Karpas-422 (cell line): ENCODE data around the gene EBNA1BP2. TPM values are rescaled to one million over a fixed set of nuclear protein-coding genes. Genes with fewer than 3 reads are reported as not detected.
A peak's percentile ranks its signal among the peaks of the same experiment; 100 is the strongest.

Experiments used
- DNase-seq: peaks from one replicate; pipeline ENCODE4 v3.0.0-alpha.2; 2015
- H2AFZ ChIP-seq: fragments of 200-600 bp; sonication (generic); 2 replicates; pipeline ENCODE4 v1.6.1; 2014; ENCODE audit warnings: antibody characterized with exemption, low read length, mixed read lengths
- H3K27ac ChIP-seq: fragments of 200-600 bp; sonication (generic); 2 replicates; pipeline ENCODE4 v1.5.1; 2014; ENCODE audit warnings: mild to moderate bottlenecking, low read length, moderate library complexity
- H3K27me3 ChIP-seq: fragments of 200-600 bp; sonication (generic); 2 replicates; pipeline ENCODE4 v1.6.1; 2014; ENCODE audit warnings: low read length, mixed read lengths
- H3K36me3 ChIP-seq: fragments of 200-600 bp; sonication (generic); 2 replicates; pipeline ENCODE4 v1.6.1; 2014; ENCODE audit warnings: low read length, mixed read lengths; ENCODE audit not compliant: insufficient read depth
- H3K4me1 ChIP-seq: fragments of 200-600 bp; sonication (generic); 2 replicates; pipeline ENCODE4 v1.6.1; 2014; ENCODE audit warnings: mild to moderate bottlenecking, low read length, mixed read lengths
- H3K4me2 ChIP-seq: fragments of 200-600 bp; sonication (generic); 2 replicates; pipeline ENCODE4 v1.6.1; 2014; ENCODE audit warnings: low read length, low read depth, mild to moderate bottlenecking; ENCODE audit not compliant: poor library complexity, severe bottlenecking
- H3K4me3 ChIP-seq: fragments of 200-600 bp; sonication (generic); 2 replicates; pipeline ENCODE4 v1.5.1; 2014; ENCODE audit warnings: mild to moderate bottlenecking, antibody characterized with exemption, low read length, mixed read lengths
- H3K79me2 ChIP-seq: fragments of 200-600 bp; sonication (generic); 2 replicates; pipeline ENCODE4 v1.6.1; 2014; ENCODE audit warnings: mild to moderate bottlenecking, low read length, mixed read lengths
- H3K9ac ChIP-seq: fragments of 200-600 bp; sonication (generic); 2 replicates; pipeline ENCODE4 v1.6.0; 2014; ENCODE audit warnings: low read length
- H3K9me2 ChIP-seq: fragments of 200-600 bp; sonication (generic), shearing (Covaris generic); replicated peaks from 2 replicates; pipeline ENCODE4 v1.6.0; 2014; ENCODE audit warnings: mild to moderate bottlenecking, low read length, moderate library complexity; ENCODE audit not compliant: insufficient read depth
- H3K9me3 ChIP-seq: fragments of 300-700, 200-600 bp; sonication (generic); 2 replicates; pipeline ENCODE4 v1.6.1; 2014; ENCODE audit warnings: low read length, mixed read lengths
- H4K20me1 ChIP-seq: fragments of 200-600 bp; sonication (generic); 2 replicates; pipeline ENCODE4 v1.6.1; 2014; ENCODE audit warnings: mild to moderate bottlenecking, antibody characterized with exemption, low read length, low read depth; ENCODE audit not compliant: insufficient read depth
- total RNA-seq: library from RNA; depleted of rRNA; stranded (reverse); fragments of >200 nt; shearing (Covaris generic); gene quantifications from 2 replicates; pipeline ENCODE4 v1.2.3, GENCODE V29; 2014; ENCODE audit warnings: low replicate concordance

The EBNA1BP2 gene
- total RNA-seq, 1 experiment from 2014 or later = 59.5 TPM

GRCh38 chr1:43184995-43185394 lies 12.9 kb upstream of the EBNA1BP2 start:
- Histone ChIP-seq H3K79me2 (no peaks in the 10 kb centered on the region), H3K9me3 (no peaks in the 10 kb centered on the region), H3K9me2 (no peaks in the 10 kb centered on the region), H3K27me3 (no peaks in the 10 kb centered on the region), H3K4me1 (no peaks in the 10 kb centered on the region), H3K9ac (no peak overlapping the region), H4K20me1 (no peaks in the 10 kb centered on the region), H3K27ac (no peak overlapping the region), H3K36me3 (no peaks in the 10 kb centered on the region), H2AFZ (no peak overlapping the region), H3K4me2 (no peak overlapping the region), H3K4me3 (no peak overlapping the region)
- peak; percentile 2 for DNase-seq

- Histone ChIP-seq H3K4me3 (no peak overlapping the region), H3K27me3 (no peaks in the 10 kb centered on the region), H3K36me3 (no peaks in the 10 kb centered on the region), H3K27ac (no peak overlapping the region), H3K4me2 (no peak overlapping the region), H3K9ac (no peak overlapping the region), H3K9me3 (no peaks in the 10 kb centered on the region), H3K9me2 (no peaks in the 10 kb centered on the region), H2AFZ (no peak overlapping the region), H3K4me1 (no peaks in the 10 kb centered on the region), H3K79me2 (no peaks in the 10 kb centered on the region), H4K20me1 (no peaks in the 10 kb centered on the region)
- DNase-seq = peak; percentile 6
These were observed 12.3 kb upstream of the EBNA1BP2 start for GRCh38 chr1:43184388-43184787.

DNA sequence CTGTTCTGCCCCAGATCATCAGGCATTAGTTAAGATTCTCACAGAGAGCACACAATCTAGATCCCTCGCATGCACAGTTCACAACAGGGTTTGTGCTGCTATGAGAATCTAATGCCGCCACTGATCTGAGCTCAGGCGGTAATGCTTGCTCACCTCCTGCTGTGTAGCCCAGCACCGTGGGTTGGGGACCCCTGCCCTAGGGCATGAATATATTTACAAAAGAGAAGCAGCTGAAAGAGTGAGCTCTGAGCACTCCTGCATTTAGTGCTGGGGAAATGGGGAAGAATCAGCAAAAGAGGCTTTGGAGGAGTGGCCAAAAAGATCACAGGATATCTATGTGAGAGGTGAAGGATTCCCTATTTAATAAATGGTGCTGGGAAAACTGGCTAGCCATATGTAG lies 5.6 kb upstream of the EBNA1BP2 start:
- H3K9me3 ChIP-seq = no peaks in the 10 kb centered on the region
- no peaks in the 10 kb centered on the region for H4K20me1 ChIP-seq
- H3K9me2 ChIP-seq = no peaks in the 10 kb centered on the region
- no peak overlapping the region for H3K9ac ChIP-seq
- peaks cover 2% of the 10 kb centered on the region for H3K4me1 ChIP-seq
- H3K27me3 ChIP-seq = no peaks in the 10 kb centered on the region
- no peaks in the 10 kb centered on the region for H3K36me3 ChIP-seq
- no peak overlapping the region for H2AFZ ChIP-seq
- peak; percentile 32 for DNase-seq
- H3K4me2 ChIP-seq = no peak overlapping the region
- no peaks in the 10 kb centered on the region for H3K79me2 ChIP-seq
- no peak overlapping the region for H3K27ac ChIP-seq
- no peak overlapping the region for H3K4me3 ChIP-seq

DNA sequence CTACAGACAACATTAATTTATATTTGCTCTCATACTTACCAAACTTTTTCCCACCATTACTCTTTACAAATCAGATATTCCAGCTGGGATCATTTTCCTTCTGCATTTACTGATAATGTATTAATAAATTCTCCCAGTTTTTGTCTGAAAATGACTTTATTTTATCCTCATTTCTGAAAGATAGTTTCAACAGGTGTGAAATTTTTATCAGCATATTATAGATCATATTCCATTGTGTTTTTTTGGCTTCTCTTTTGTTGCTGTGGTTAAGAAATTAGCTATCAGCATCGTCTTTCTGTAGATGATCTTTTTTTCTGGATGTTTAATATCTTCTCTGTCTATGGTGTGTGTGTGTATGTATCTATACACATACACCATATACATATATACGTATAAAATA lies 2.8 kb upstream of the EBNA1BP2 start:
- Histone ChIP-seq H3K36me3 (peaks cover 9% of the 10 kb centered on the region; the same call in 1 of the 2 replicates), H3K4me1 (peaks cover 17% of the 10 kb centered on the region), H3K27me3 (no peaks in the 10 kb centered on the region), H3K27ac (no peak overlapping the region), H4K20me1 (no peaks in the 10 kb centered on the region; the same call in 1 of the 2 replicates), H3K79me2 (peaks cover 22% of the 10 kb centered on the region), H3K4me3 (no peak overlapping the region), H3K9ac (no peak overlapping the region), H3K4me2 (no peak overlapping the region), H2AFZ (no peak overlapping the region), H3K9me2 (no peaks in the 10 kb centered on the region), H3K9me3 (no peaks in the 10 kb centered on the region)
- DNase-seq = no peak

- Histone ChIP-seq H3K27ac (no peak overlapping the region), H3K4me1 (peaks cover 17% of the 10 kb centered on the region), H4K20me1 (peaks cover 4% of the 10 kb centered on the region; the same call in 1 of the 2 replicates), H3K9me3 (no peaks in the 10 kb centered on the region), H3K4me3 (peak overlapping the region; percentile 90), H3K27me3 (no peaks in the 10 kb centered on the region), H3K4me2 (peak overlapping the region; percentile 75), H3K79me2 (peaks cover 33% of the 10 kb centered on the region), H3K36me3 (peaks cover 30% of the 10 kb centered on the region; the same call in 1 of the 2 replicates), H3K9ac (peak overlapping the region; percentile 86), H2AFZ (peak overlapping the region; percentile 93), H3K9me2 (no peaks in the 10 kb centered on the region)
- peak; percentile 94 for DNase-seq
These were observed 460 bp upstream of the EBNA1BP2 start for GRCh38 chr1:43172527-43172972.

DNA sequence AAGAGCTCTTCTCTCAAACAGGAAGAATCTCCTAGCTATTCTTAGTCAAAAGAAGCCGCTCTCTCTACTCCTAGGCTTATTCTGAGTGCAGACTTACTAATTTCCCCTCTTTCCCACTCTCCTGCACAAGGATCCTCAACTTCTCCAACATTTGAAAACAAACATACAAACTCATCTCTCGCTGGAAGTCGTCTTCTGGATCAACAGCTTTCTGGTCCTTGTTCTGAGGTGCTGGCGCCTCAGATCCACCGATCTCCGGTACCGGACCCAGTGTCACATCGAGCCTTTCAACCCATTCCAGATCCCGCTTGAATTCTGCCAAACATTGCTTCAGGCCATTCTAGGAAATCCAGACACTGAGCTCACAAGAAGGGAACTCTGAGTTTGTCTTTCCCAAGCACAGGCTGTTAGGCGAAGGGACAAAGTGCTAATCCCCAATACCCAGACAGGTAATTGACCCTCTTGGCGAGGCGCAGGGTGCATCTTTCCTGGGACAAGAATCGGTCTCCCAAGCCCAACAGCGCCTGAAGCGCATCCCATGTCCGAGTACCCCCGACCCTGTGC lies 696 bp downstream of the EBNA1BP2 start:
- Histone ChIP-seq H3K36me3 (peaks cover 41% of the 10 kb centered on the region; the same call in 1 of the 2 replicates), H3K27me3 (no peaks in the 10 kb centered on the region), H3K4me1 (peaks cover 17% of the 10 kb centered on the region), H3K4me2 (peak overlapping the region; percentile 75), H3K27ac (no peak overlapping the region), H4K20me1 (peaks cover 4% of the 10 kb centered on the region; the same call in 1 of the 2 replicates), H3K79me2 (peaks cover 33% of the 10 kb centered on the region), H3K4me3 (peak overlapping the region; percentile 90), H3K9me2 (no peaks in the 10 kb centered on the region), H3K9ac (peak overlapping the region; percentile 86), H2AFZ (no peak overlapping the region), H3K9me3 (no peaks in the 10 kb centered on the region)
- no peak for DNase-seq

- peaks cover 65% of the 10 kb centered on the region; the same call in 1 of the 2 replicates for H3K36me3 ChIP-seq
- H3K9me2 ChIP-seq = no peaks in the 10 kb centered on the region
- no peaks in the 10 kb centered on the region for H3K27me3 ChIP-seq
- H3K4me2 ChIP-seq = no peak overlapping the region
- peaks cover 20% of the 10 kb centered on the region for H3K79me2 ChIP-seq
- H4K20me1 ChIP-seq = peaks cover 4% of the 10 kb centered on the region; the same call in 1 of the 2 replicates
- H3K9me3 ChIP-seq = no peaks in the 10 kb centered on the region
- H2AFZ ChIP-seq = no peak overlapping the region
- H3K4me1 ChIP-seq = peaks cover 7% of the 10 kb centered on the region
- H3K4me3 ChIP-seq = no peak overlapping the region
- H3K9ac ChIP-seq = no peak overlapping the region
- no peak for DNase-seq
- no peak overlapping the region for H3K27ac ChIP-seq
These were observed 6.3 kb downstream of the EBNA1BP2 start for GRCh38 chr1:43165765-43166164.

DNA sequence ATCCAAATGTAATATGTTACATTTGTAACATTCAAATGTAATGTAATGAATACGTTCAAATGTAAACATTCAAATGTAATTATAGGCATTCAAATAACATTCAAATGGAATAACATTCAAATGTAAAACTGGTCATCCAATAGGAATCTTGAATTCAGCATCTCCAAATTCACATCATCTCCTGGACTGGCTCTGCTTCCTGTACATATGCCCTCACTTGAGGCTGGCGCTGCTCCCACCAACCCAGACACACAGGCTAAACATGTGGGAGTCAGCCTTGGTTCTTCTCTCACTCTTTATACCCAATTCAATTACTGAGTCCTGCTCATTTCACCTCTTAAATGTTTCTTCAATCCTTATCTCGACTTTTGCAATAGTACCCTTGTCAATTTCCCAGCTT lies 6.9 kb downstream of the EBNA1BP2 start:
- Histone ChIP-seq H3K4me1 (peaks cover 1% of the 10 kb centered on the region; the same call in 1 of the 2 replicates), H3K36me3 (peaks cover 59% of the 10 kb centered on the region; the same call in 1 of the 2 replicates), H3K4me3 (no peak overlapping the region), H3K4me2 (no peak overlapping the region), H3K9me3 (no peaks in the 10 kb centered on the region), H2AFZ (no peak overlapping the region), H3K27ac (no peak overlapping the region), H3K9ac (no peak overlapping the region), H3K27me3 (no peaks in the 10 kb centered on the region), H3K9me2 (no peaks in the 10 kb centered on the region), H4K20me1 (0 out of 2 replicates have a peak, but pooled peaks cover 4% of the 10 kb centered on the region), H3K79me2 (peaks cover 14% of the 10 kb centered on the region)
- DNase-seq = no peak
